AML-193 (cell line): Measurements from ENCODE around the gene FLYWCH2.

ENCODE experiments used
- DNase-seq, 2 experiments: peaks; one replicate each; lab custom pipeline; 2025; lab: John Stamatoyannopoulos, UW

FLYWCH2 gene

GRCh38 chr16:2854700-2855309, 28.2 kb upstream of the FLYWCH2 start:
- DNase-seq, result peak; percentile 15 to 37

GRCh38 chr16:2855536-2855935, 27.5 kb upstream of the FLYWCH2 start:
- DNase-seq, result no peak

GRCh38 chr16:2856061-2856670, 26.8 kb upstream of the FLYWCH2 start:
- DNase-seq, result no peak

GRCh38 chr16:2856686-2857450, 26.1 kb upstream of the FLYWCH2 start:
- no peak for DNase-seq

GRCh38 chr16:2857451-2858244, 25.4 kb upstream of the FLYWCH2 start, which contains the start of gene PRSS22:
PRSS22 (minus strand) TSS chr16:2858170; CDS start chr16:2858104, 66 bp downstream.
- DNase-seq, result no peak

GRCh38 chr16:2858245-2859025, 24.6 kb upstream of the FLYWCH2 start:
- no peak for DNase-seq

- DNase-seq, result no peak
These were observed 23.2 kb upstream of the FLYWCH2 start for GRCh38 chr16:2859686-2860265.

GRCh38 chr16:2860826-2861567, 22.0 kb upstream of the FLYWCH2 start:
- peak; percentile 2 to 11 for DNase-seq

- no peak for DNase-seq
These were observed 17.4 kb upstream of the FLYWCH2 start for GRCh38 chr16:2865651-2866050.

GRCh38 chr16:2866431-2866830, 16.6 kb upstream of the FLYWCH2 start:
- no peak for DNase-seq

GRCh38 chr16:2867661-2867986, 15.4 kb upstream of the FLYWCH2 start:
- DNase-seq, result no peak

- peak; percentile 85 to 89 for DNase-seq
These were observed 14.8 kb upstream of the FLYWCH2 start for GRCh38 chr16:2867987-2868789.

GRCh38 chr16:2871926-2872325, 11.1 kb upstream of the FLYWCH2 start:
- DNase-seq, result no peak

GRCh38 chr16:2874032-2874911, 8.7 kb upstream of the FLYWCH2 start:
- DNase-seq, result no peak

- DNase-seq, result peak; percentile 67 to 69
These were observed 8.1 kb upstream of the FLYWCH2 start for GRCh38 chr16:2874912-2875362.

- DNase-seq, result no peak
These were observed 3.0 kb upstream of the FLYWCH2 start for GRCh38 chr16:2879854-2880508.

- DNase-seq, result peak in 1 of 2 experiments; percentile 17
These were observed 999 bp upstream of the FLYWCH2 start for GRCh38 chr16:2881783-2882649.
